ENCODE data around the gene KRT2.

The KRT2 gene

DNA sequence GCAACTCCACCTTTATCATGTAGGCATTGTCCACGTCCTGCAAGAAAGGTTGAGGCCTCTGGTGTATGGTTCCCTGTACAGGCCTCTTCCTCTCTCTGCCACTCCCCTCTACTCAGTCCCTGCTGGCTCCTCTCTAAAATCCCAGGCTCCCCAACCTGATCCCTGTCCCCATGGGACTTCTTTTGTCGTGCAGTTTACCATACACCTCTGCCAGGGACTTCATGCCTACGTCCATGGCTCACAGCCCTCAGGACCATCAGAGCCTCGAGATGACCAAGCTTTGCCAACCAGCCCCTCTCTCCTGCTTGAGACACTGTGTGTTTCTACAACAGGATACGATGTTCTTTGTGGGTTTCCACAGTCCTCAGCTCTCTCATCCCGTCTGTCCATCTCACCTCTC, 2.9 kb downstream of the KRT2 start:
- Histone ChIP-seq H3K4me3 (ENCODE audit: low read length) (no peak overlapping the region), H3K9ac (ENCODE audit: low read length) (no peak overlapping the region), H3K27me3 (ENCODE audit: control insufficient read depth, insufficient read depth, low read length) (no peaks in the 10 kb centered on the region), H3K27ac (ENCODE audit: low read length) (no peak overlapping the region), H3K9me3 (ENCODE audit: control insufficient read depth, low read depth, low read length) (no peaks in the 10 kb centered on the region), H3K4me1 (ENCODE audit: control insufficient read depth, low read depth, low read length) (no peaks in the 10 kb centered on the region), H3K36me3 (ENCODE audit: control insufficient read depth, low read depth, low read length) (no peaks in the 10 kb centered on the region)

DNA sequence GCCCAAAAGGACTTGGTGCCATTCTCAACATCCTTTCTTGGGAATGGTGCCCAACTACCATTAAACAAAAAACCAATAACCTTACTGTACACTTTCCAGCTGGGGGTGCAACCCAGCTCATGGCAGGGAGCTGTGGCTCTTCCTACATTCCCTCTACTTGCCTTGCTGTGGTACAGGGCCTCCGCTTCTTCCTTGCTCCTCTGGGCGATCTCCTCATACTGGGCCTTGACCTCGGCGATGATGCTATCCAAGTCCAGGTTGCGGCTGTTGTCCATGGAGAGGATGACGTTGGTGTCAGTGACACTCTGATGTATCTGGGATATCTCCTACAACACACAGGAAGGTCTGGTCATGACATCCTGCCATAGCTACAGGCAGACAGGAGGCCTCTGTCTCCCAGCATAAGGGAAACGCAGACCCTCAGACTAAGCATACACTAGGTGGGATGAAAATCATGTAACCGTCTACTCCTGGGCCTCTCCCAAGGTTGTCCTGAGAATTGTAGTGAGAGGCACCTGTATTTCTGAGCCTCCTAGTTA, 3.9 kb downstream of the KRT2 start:
- no peak overlapping the region for H3K27ac ChIP-seq (ENCODE audit: low read length)
- H3K4me3 ChIP-seq (ENCODE audit: low read length), result no peak overlapping the region
- H3K9me3 ChIP-seq (ENCODE audit: control insufficient read depth, low read depth, low read length), result no peaks in the 10 kb centered on the region
- no peaks in the 10 kb centered on the region for H3K36me3 ChIP-seq (ENCODE audit: control insufficient read depth, low read depth, low read length)
- no peaks in the 10 kb centered on the region for H3K4me1 ChIP-seq (ENCODE audit: control insufficient read depth, low read depth, low read length)
- H3K9ac ChIP-seq (ENCODE audit: low read length), result no peak overlapping the region
- no peaks in the 10 kb centered on the region for H3K27me3 ChIP-seq (ENCODE audit: control insufficient read depth, insufficient read depth, low read length)

DNA sequence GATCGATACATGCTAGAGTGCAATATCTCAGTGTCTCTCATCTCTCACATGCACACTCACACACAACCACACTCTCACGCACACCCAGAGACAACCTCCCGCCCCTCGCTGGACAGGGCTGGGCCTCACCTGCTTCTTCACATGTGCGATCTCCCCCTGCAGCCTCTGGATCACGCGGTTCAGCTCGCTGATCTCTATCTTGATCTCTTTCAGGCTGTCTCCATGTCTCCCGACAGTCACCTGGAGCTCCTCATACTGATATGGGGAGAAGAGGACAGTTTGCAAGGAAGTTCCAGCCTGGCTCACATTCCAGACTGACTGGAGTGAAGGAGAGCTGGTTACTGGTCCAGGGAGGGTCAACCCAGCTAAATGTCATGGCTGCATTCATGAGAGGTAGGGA, 4.4 kb downstream of the KRT2 start:
- Histone ChIP-seq H3K9ac (ENCODE audit: low read length) (no peak overlapping the region), H3K27me3 (ENCODE audit: control insufficient read depth, insufficient read depth, low read length) (no peaks in the 10 kb centered on the region), H3K9me3 (ENCODE audit: control insufficient read depth, low read depth, low read length) (no peaks in the 10 kb centered on the region), H3K4me1 (ENCODE audit: control insufficient read depth, low read depth, low read length) (no peaks in the 10 kb centered on the region), H3K36me3 (ENCODE audit: control insufficient read depth, low read depth, low read length) (no peaks in the 10 kb centered on the region), H3K4me3 (ENCODE audit: low read length) (no peak overlapping the region), H3K27ac (ENCODE audit: low read length) (no peak overlapping the region)

DNA sequence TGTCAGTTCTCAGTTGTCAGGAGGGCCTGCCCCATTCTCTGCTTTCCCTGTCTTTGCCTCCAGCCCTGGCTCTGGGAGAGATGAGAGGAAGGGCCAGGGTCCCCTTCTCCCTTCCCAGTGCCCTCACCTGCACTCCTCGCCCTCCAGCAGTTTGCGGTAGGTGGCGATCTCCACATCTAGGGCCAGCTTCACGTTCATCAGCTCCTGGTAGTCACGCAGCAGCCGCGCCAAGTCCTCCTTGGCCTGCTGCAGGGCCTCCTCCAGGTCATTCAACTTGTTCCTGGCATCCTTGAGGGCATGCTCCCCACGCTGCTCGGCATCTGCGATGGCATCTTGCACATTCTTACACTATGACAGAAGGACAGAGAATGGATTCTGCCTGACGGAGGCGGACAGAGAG, 5.4 kb downstream of the KRT2 start:
- H3K27ac ChIP-seq (ENCODE audit: low read length), result no peak overlapping the region

DNA sequence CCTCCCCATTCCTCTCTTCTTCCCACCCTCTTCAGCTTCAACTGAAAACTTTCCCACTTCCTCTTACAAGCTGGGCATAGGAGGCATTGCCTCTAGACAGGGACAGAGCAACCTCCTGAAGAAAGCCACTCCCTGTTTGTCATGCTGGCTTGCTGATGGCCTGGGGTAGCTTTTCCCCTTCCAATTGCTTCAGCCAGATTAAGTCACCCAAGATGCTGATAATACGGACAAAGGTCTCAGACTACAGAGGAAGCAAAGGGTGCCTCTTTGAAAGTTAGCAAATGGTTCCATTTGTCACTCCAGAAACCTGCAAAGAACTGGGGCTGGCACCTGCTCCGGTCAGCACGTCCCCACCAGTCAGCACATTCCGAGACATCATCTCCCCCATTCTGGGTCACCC, 6.0 kb downstream of the KRT2 start:
- Histone ChIP-seq H3K27me3 (ENCODE audit: control insufficient read depth, insufficient read depth, low read length) (no peaks in the 10 kb centered on the region), H3K9me3 (ENCODE audit: control insufficient read depth, low read depth, low read length) (no peaks in the 10 kb centered on the region), H3K4me3 (ENCODE audit: low read length) (no peak overlapping the region), H3K27ac (ENCODE audit: low read length) (no peak overlapping the region), H3K36me3 (ENCODE audit: control insufficient read depth, low read depth, low read length) (no peaks in the 10 kb centered on the region), H3K4me1 (ENCODE audit: control insufficient read depth, low read depth, low read length) (no peaks in the 10 kb centered on the region), H3K9ac (ENCODE audit: low read length) (no peak overlapping the region)

More for the DNA sequence above, 5.4 kb downstream of the KRT2 start:
- no peak overlapping the region for H3K9ac ChIP-seq (ENCODE audit: low read length)
- no peaks in the 10 kb centered on the region for H3K27me3 ChIP-seq (ENCODE audit: control insufficient read depth, insufficient read depth, low read length)
- no peak overlapping the region for H3K4me3 ChIP-seq (ENCODE audit: low read length)
- no peaks in the 10 kb centered on the region for H3K9me3 ChIP-seq (ENCODE audit: control insufficient read depth, low read depth, low read length)
- H3K36me3 ChIP-seq (ENCODE audit: control insufficient read depth, low read depth, low read length), result no peaks in the 10 kb centered on the region
- no peaks in the 10 kb centered on the region for H3K4me1 ChIP-seq (ENCODE audit: control insufficient read depth, low read depth, low read length)

DNA sequence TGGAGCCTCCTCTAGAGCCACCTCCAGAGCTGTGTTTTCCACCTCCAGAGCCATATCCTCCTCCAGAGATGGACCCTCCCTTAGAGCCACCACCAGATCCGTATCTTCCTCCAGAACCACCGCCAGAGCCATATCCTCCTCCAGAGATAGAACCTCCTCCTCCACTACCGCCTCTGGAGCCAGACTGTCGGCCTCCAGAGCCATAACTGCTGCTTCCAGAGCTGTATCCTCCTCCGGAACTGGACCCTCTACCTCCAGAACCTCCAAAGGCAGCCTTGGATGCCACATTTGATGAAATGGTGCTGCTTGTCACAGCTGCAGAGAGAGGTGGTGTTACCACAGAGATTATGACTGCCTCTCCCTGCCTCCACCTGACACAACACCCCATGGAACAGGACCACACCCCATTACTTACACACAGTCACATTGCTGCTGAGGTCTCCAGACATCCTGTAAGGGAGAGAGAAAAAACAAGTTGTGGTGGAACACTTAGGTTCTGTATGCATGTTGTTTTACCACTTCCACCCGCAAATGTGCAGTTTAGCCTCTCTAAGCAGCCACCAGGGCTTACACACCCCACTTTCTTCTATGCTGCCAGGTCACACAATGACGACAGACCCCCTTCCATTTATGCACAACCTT, 6.8 kb downstream of the KRT2 start:
- Histone ChIP-seq H3K4me3 (ENCODE audit: low read length) (no peak overlapping the region), H3K9ac (ENCODE audit: low read length) (no peak overlapping the region), H3K27ac (ENCODE audit: low read length) (no peak overlapping the region), H3K9me3 (ENCODE audit: control insufficient read depth, low read depth, low read length) (no peaks in the 10 kb centered on the region), H3K27me3 (ENCODE audit: control insufficient read depth, insufficient read depth, low read length) (no peaks in the 10 kb centered on the region), H3K4me1 (ENCODE audit: control insufficient read depth, low read depth, low read length) (no peaks in the 10 kb centered on the region), H3K36me3 (ENCODE audit: control insufficient read depth, low read depth, low read length) (no peaks in the 10 kb centered on the region)

DNA sequence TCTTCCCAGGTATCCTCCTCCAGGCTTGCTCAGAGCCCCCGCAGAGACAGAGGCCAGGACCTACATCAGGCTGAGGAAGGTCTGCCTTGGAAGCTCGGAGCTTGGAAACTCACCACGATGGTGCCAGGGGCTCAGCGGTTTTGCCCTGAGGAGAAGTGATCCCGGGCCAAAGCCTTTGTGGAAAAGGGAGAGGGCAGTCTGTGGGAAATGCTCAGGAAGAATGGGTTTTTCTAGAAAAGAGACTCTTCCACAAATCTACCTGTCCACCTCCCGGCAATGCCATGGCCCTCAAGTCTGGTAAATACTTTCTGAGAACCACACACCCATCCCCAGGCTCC, 8.0 kb downstream of the KRT2 start:
- Histone ChIP-seq H3K27ac (ENCODE audit: low read length) (no peak overlapping the region), H3K27me3 (ENCODE audit: control insufficient read depth, insufficient read depth, low read length) (no peaks in the 10 kb centered on the region), H3K9me3 (ENCODE audit: control insufficient read depth, low read depth, low read length) (no peaks in the 10 kb centered on the region), H3K9ac (ENCODE audit: low read length) (no peak overlapping the region), H3K4me3 (ENCODE audit: low read length) (no peak overlapping the region), H3K36me3 (ENCODE audit: control insufficient read depth, low read depth, low read length) (no peaks in the 10 kb centered on the region), H3K4me1 (ENCODE audit: control insufficient read depth, low read depth, low read length) (no peaks in the 10 kb centered on the region)

DNA sequence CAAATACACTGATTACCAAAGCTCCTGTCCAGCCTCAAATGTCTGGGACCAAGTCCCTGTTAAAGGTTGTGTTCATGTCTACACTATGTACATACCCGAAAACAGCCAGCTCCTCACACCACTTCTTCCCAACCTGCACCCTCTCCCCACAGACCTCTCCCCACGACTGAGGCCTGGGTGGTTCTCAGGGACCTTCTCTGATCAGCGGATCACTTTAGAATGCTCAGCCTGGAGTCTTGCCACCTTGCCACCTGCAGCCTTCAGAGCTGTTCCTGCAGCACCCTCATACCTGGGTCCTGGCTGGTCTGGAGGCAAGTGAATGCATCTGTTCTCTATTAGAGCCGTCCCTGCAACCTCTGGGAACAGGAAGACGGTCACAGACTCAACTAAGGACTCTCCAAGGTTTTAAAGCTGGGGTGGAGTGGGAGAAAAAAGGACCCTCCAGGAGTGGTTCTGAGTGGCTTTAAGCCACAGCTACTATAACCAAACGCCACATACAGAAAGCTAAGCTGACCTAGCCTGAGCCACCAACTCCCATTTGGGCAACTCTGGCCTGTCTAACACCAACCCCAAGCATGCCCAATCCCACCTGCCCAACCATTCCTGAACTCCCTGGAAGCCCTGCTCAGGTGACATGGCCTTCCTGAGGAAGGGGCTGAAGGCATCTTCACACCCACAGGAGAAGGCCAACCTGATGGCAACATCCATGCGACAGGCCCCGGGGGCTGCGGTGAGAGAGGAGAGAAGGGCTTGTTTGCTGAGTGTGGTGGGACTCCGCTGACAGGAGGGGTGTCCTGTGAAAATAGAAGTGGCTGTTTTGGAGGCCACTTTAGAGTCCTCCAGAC, 8.6 kb downstream of the KRT2 start:
- Histone ChIP-seq H3K9me3 (ENCODE audit: control insufficient read depth, low read depth, low read length) (no peaks in the 10 kb centered on the region), H3K9ac (ENCODE audit: low read length) (no peak overlapping the region), H3K36me3 (ENCODE audit: control insufficient read depth, low read depth, low read length) (no peaks in the 10 kb centered on the region), H3K27me3 (ENCODE audit: control insufficient read depth, insufficient read depth, low read length) (no peaks in the 10 kb centered on the region), H3K4me1 (ENCODE audit: control insufficient read depth, low read depth, low read length) (no peaks in the 10 kb centered on the region), H3K27ac (ENCODE audit: low read length) (no peak overlapping the region), H3K4me3 (ENCODE audit: low read length) (no peak overlapping the region)

DNA sequence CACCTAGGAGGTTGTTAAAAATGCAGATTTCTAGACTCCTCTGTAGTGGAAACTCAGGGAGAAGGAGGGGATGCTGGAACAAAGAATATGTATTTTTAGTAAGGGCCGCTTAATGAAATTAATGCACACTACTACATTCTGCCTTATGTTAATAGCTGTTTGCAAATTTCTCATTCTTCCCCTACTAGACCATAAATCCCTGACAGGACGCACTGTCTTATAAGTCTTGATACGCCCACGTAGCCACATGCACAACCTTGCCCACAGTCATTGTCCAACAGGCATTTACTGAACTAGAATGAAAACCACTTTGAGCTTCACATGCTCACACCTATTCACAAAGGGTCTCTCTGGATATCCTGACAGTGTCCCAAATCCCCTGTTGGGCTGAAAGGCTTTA, 10.5 kb downstream of the KRT2 start:
- Histone ChIP-seq H3K4me1 (ENCODE audit: control insufficient read depth, low read depth, low read length) (no peaks in the 10 kb centered on the region), H3K9ac (ENCODE audit: low read length) (no peak overlapping the region), H3K9me3 (ENCODE audit: control insufficient read depth, low read depth, low read length) (no peaks in the 10 kb centered on the region), H3K36me3 (ENCODE audit: control insufficient read depth, low read depth, low read length) (no peaks in the 10 kb centered on the region), H3K27me3 (ENCODE audit: control insufficient read depth, insufficient read depth, low read length) (no peaks in the 10 kb centered on the region), H3K27ac (ENCODE audit: low read length) (no peak overlapping the region), H3K4me3 (ENCODE audit: low read length) (no peak overlapping the region)

DNA sequence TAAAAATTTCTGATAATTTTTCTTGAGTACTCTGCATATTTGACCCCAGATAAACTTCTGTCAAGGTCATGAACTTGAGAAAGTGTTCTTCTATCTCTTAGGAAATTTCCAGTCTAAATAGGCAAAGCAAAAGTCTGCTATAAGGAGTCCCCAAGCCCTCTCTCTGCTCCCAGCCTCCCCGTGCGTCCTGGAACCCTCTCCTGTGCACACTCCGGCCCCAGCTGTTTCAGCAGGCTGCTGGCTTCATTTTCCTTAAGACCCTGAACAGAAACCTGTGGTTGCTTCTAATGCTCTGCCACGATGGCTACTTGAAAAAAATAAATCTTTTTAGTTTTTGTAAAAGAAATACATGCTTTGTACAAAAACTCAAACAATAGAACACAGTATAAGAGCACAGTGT, 14.7 kb downstream of the KRT2 start:
- no peaks in the 10 kb centered on the region for H3K9me3 ChIP-seq (ENCODE audit: control insufficient read depth, low read depth, low read length)
- H3K27me3 ChIP-seq (ENCODE audit: control insufficient read depth, insufficient read depth, low read length), result no peaks in the 10 kb centered on the region
- H3K27ac ChIP-seq (ENCODE audit: low read length), result no peak overlapping the region
- no peak overlapping the region for H3K9ac ChIP-seq (ENCODE audit: low read length)
- H3K36me3 ChIP-seq (ENCODE audit: control insufficient read depth, low read depth, low read length), result no peaks in the 10 kb centered on the region
- no peaks in the 10 kb centered on the region for H3K4me1 ChIP-seq (ENCODE audit: control insufficient read depth, low read depth, low read length)
- no peak overlapping the region for H3K4me3 ChIP-seq (ENCODE audit: low read length)

DNA sequence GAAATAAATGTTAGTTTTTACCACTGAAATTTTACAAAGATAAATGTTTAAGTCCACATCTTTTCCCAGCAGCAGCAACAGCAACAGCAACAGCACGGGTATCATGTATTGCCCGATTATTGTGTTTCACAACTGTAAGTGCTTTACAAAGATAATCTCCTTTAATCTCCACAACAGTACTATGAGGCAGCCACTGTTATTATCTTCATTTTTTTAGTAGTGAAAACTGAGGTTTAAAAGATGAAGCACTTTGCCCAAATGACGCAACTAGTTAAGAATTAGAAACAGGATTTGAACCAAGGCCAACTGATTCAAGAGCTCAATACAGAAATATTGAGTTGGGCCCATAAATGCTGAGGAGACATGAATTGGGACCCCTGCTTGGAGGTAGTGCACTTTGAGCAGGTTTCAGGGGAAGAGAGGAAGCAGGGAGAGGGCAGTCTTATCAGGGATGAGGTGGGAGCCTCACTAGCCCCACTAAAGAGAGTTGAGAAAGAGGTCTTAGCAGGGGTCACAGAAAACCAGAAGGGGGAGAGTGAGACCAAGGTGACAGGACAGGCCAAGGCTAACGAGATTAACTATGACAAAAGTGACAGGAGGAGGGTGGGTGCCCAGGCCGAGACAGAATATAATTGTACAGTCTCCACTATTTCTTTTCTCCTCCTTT, 15.3 kb downstream of the KRT2 start:
- no peaks in the 10 kb centered on the region for H3K9me3 ChIP-seq (ENCODE audit: control insufficient read depth, low read depth, low read length)
- no peak overlapping the region for H3K27ac ChIP-seq (ENCODE audit: low read length)
- H3K4me1 ChIP-seq (ENCODE audit: control insufficient read depth, low read depth, low read length), result no peaks in the 10 kb centered on the region
- H3K9ac ChIP-seq (ENCODE audit: low read length), result no peak overlapping the region
- no peaks in the 10 kb centered on the region for H3K36me3 ChIP-seq (ENCODE audit: control insufficient read depth, low read depth, low read length)
- H3K27me3 ChIP-seq (ENCODE audit: control insufficient read depth, insufficient read depth, low read length), result no peaks in the 10 kb centered on the region
- no peak overlapping the region for H3K4me3 ChIP-seq (ENCODE audit: low read length)

Data from iPS-18a (cell line).